DND-41 (cell line): Measurements from ENCODE around the gene ADGRB3.

ENCODE experiments used
- CTCF ChIP-seq: IDR thresholded peaks from 2 replicates; pipeline ENCODE4 v1.5.1; 2012; ENCODE audit warnings: borderline replicate concordance, low read length, moderate library complexity, mild to moderate bottlenecking; ENCODE audit not compliant: poor library complexity, severe bottlenecking; ENCODE audit errors: extremely low read depth
- EZH2 ChIP-seq: IDR thresholded peaks from 3 replicates; pipeline ENCODE4 v1.6.1; 2012; ENCODE audit warnings: borderline replicate concordance, low read depth, mild to moderate bottlenecking, moderate library complexity, low read length, inconsistent platforms; ENCODE audit not compliant: severe bottlenecking

- TF ChIP-seq CTCF (no peak), EZH2 (no peak)
These were observed 6.9 kb upstream of the ADGRB3 start for GRCh38 chr6:68628161-68628560.
